CD14-positive monocyte (primary cell): ENCODE measurements around the gene ZNF277. TPM values are rescaled to one million over a fixed set of nuclear protein-coding genes. Genes with fewer than 3 reads are reported as not detected.

Source experiments
- DNase-seq, 3 donors: peaks; one replicate each; pipeline ENCODE4 v3.0.0-alpha.2; 2011 to 2022
- H2AFZ ChIP-seq: 2 replicates; pipeline ENCODE4 v1.6.0; 2012; ENCODE audit warnings: mild to moderate bottlenecking, low read depth, low read length, inconsistent platforms; ENCODE audit not compliant: insufficient read depth, poor library complexity, severe bottlenecking
- H3K27ac ChIP-seq, 2 donors: 1 replicate in 1 of 2; 2 replicates in 1 of 2; pipeline ENCODE4 v1.5.1; 2012 to 2013; ENCODE audit warnings: low read length in 2 of 2, control low read depth in 1 of 2, inconsistent platforms in 1 of 2, low read depth in 1 of 2, mild to moderate bottlenecking in 1 of 2
- H3K27me3 ChIP-seq, 2 donors: one replicate each; pipeline versions ENCODE4 v1.6.0 to v1.6.1; 2011 to 2013; ENCODE audit warnings: low read length in 2 of 2; ENCODE audit not compliant: control insufficient read depth in 2 of 2, insufficient read depth in 2 of 2
- H3K36me3 ChIP-seq, 2 donors: replicated peaks in 1 of 2; 1 replicate in 1 of 2; 2 replicates in 1 of 2; pipeline versions ENCODE4 v1.5.1 to v1.6.1; 2012 to 2013; ENCODE audit warnings: low read length in 2 of 2, control low read depth in 1 of 2, inconsistent platforms in 1 of 2, mild to moderate bottlenecking in 1 of 2; ENCODE audit not compliant: insufficient read depth in 2 of 2, control insufficient read depth in 1 of 2
- H3K4me1 ChIP-seq, 2 donors: 1 replicate in 1 of 2; 2 replicates in 1 of 2; pipeline versions ENCODE4 v1.5.1 to v1.6.1; 2012 to 2013; ENCODE audit warnings: low read length in 2 of 2, control low read depth in 1 of 2, inconsistent platforms in 1 of 2, mild to moderate bottlenecking in 1 of 2, moderate library complexity in 1 of 2; ENCODE audit not compliant: insufficient read depth in 2 of 2, control insufficient read depth in 1 of 2
- H3K4me2 ChIP-seq: replicated peaks from 2 replicates; pipeline ENCODE3; 2012; ENCODE audit warnings: low read length, moderate library complexity, mild to moderate bottlenecking; ENCODE audit not compliant: poor library complexity, severe bottlenecking; ENCODE audit errors: extremely low read depth
- H3K4me3 ChIP-seq, 3 experiments: fragments of 200-600 bp in 1 of 3; sonication (generic) in 1 of 3; replicated peaks in 1 of 3; 1 replicate in 2 of 3; 2 replicates in 1 of 3; pipeline ENCODE4 v1.5.1; 2011 to 2013; ENCODE audit warnings: low read length in 3 of 3, mild to moderate bottlenecking in 3 of 3, control low read depth in 2 of 3, low read depth in 2 of 3, inconsistent platforms in 1 of 3, moderate library complexity in 1 of 3
- H3K79me2 ChIP-seq: 2 replicates; pipeline ENCODE4 v1.6.0; 2012; ENCODE audit warnings: mild to moderate bottlenecking, control low read depth, inconsistent platforms, low read length, moderate library complexity; ENCODE audit not compliant: insufficient read depth
- H3K9ac ChIP-seq: 2 replicates; pipeline ENCODE4 v1.6.0; 2017; ENCODE audit warnings: low read length, mild to moderate bottlenecking; ENCODE audit not compliant: insufficient read depth, poor library complexity, severe bottlenecking
- H3K9me3 ChIP-seq, 2 donors: replicated peaks in 1 of 2; 1 replicate in 1 of 2; 2 replicates in 1 of 2; pipeline versions ENCODE4 v1.5.1 to v1.6.1; 2012 to 2013; ENCODE audit warnings: low read length in 2 of 2, control low read depth in 1 of 2; ENCODE audit not compliant: control insufficient read depth in 1 of 2, insufficient read depth in 1 of 2
- H4K20me1 ChIP-seq: 2 replicates; pipeline ENCODE4 v1.6.0; 2012; ENCODE audit warnings: mild to moderate bottlenecking, low read length, control low read depth, moderate library complexity; ENCODE audit not compliant: insufficient read depth
- H3K27ac Mint-ChIP-seq, 7 donors: one replicate each; pipeline ENCODE4 v1.8.0; 2020; ENCODE audit warnings: mild to moderate bottlenecking in 7 of 7, mixed read lengths in 7 of 7, moderate library complexity in 6 of 7, inconsistent platforms in 2 of 7
- H3K27me3 Mint-ChIP-seq, 3 donors: one replicate each; pipeline ENCODE4 v1.8.0; 2021 to 2022; ENCODE audit warnings: low read depth in 3 of 3, mild to moderate bottlenecking in 3 of 3, mixed read lengths in 3 of 3, moderate library complexity in 3 of 3, inconsistent platforms in 1 of 3
- H3K36me3 Mint-ChIP-seq, 2 donors: one replicate each; pipeline ENCODE4 v1.8.0; 2020; ENCODE audit warnings: mixed read lengths in 2 of 2, inconsistent platforms in 1 of 2, mild to moderate bottlenecking in 1 of 2
- H3K4me1 Mint-ChIP-seq: one replicate; pipeline ENCODE4 v1.8.0; 2020; ENCODE audit warnings: mild to moderate bottlenecking, mixed read lengths
- H3K4me3 Mint-ChIP-seq, 2 donors: one replicate each; pipeline ENCODE4 v1.8.0; 2020; ENCODE audit warnings: mild to moderate bottlenecking in 2 of 2, mixed read lengths in 2 of 2, moderate library complexity in 1 of 2
- H3K9me3 Mint-ChIP-seq, 7 donors: one replicate each; pipeline ENCODE4 v1.8.0; 2020 to 2022; ENCODE audit warnings: mixed read lengths in 7 of 7, mild to moderate bottlenecking in 6 of 7, moderate library complexity in 6 of 7, inconsistent platforms in 2 of 7
- WGBS: methylation state at CpG from one replicate; pipeline ENCODE4 v1.1.5; 2013; ENCODE audit warnings: missing lambda C conversion rate; ENCODE audit not compliant: insufficient coverage; 5-methylcytosine and 5-hydroxymethylcytosine counted together
- intact Hi-C, 2 donors: fragments of 100-400 bp; cut with micrococcal nuclease; formaldehyde crosslinking; loops; one replicate each; pipeline versions ENCODE4 v1.15.0 to v1.15.1; 2023
- polyA plus RNA-seq, 3 donors: library from polyadenylated mRNA; depleted of rRNA in 1 of 3; unstranded in 2 of 3; stranded (reverse) in 1 of 3; fragments of 300-500 nt in 2 of 3; fragments of >200 nt in 1 of 3; fragmentation: Illumina TruSeq in 2 of 3; gene quantifications; 1 replicate in 2 of 3; 2 replicates in 1 of 3; pipeline ENCODE4 v1.2.3, GENCODE V29; 2012 to 2021
- TF ChIP-seq, protein P1 (sequence below): fragments of 200-600 bp; IDR thresholded peaks from one replicate; pipeline ENCODE4 v1.8.0; 2022; ENCODE audit warnings: antibody characterized with exemption, mild to moderate bottlenecking

The ZNF277 gene
- polyA plus RNA-seq, 3 donors, result 17.5 to 20.7 (median 20.0) TPM

DNA sequence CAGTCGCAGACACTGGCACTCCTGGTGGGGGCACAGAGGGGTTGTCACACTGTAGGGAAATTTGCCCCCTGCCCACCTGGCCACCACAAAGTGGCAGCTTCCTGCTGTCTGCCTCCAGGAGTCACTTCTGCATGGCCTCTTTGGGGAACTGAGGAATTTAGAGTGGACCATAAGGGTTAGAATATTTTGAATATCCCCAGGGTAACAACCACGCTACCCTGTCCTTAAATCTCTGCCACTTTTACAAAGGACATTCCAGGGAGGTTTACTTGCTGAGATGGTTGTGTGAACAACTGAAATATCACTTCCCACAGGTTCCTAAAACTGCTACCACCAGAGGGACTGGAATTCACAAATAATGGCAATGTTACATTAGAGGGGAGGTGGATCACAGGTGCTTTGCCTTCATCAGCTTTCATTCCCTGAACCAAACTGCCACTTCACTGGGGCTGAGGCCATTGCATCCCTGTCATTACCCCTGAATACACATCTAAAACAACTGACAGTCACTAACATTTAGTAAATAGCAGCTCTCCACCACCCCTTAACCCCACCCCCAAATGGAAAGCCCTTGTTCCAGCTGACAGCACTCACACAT, 155.7 kb downstream of the ZNF277 start:
- H3K27ac ChIP-seq, result no peak overlapping the region
- no peak overlapping the region for H3K4me2 ChIP-seq
- no peak overlapping the region for H2AFZ ChIP-seq
- WGBS, result no CpG with 5 or more reads among the region's 2 CpGs
- H3K4me1 ChIP-seq, result no peaks in the 10 kb centered on the region
- H3K4me3 ChIP-seq, result no peak overlapping the region
- H4K20me1 ChIP-seq, result no peaks in the 10 kb centered on the region
- no peak for DNase-seq
- H3K27me3 ChIP-seq, result no peaks in the 10 kb centered on the region
- no peak overlapping the region for H3K9ac ChIP-seq
- no peaks in the 10 kb centered on the region for H3K79me2 ChIP-seq
- no peaks in the 10 kb centered on the region for H3K9me3 ChIP-seq
- Mint-ChIP-seq H3K27ac (no peak overlapping the region), H3K4me3 (no peak overlapping the region), H3K9me3 (peaks cover 0 to 10% (median 3%) of the 10 kb centered on the region in 7 donors), H3K36me3 (no peaks in the 10 kb centered on the region), H3K4me1 (no peaks in the 10 kb centered on the region), H3K27me3 (peaks cover 2 to 3% (median 2%) of the 10 kb centered on the region in 3 donors)
- H3K36me3 ChIP-seq, result no peaks in the 10 kb centered on the region
- intact Hi-C loops, result no loop called here
- TF ChIP-seq, protein P1, sequence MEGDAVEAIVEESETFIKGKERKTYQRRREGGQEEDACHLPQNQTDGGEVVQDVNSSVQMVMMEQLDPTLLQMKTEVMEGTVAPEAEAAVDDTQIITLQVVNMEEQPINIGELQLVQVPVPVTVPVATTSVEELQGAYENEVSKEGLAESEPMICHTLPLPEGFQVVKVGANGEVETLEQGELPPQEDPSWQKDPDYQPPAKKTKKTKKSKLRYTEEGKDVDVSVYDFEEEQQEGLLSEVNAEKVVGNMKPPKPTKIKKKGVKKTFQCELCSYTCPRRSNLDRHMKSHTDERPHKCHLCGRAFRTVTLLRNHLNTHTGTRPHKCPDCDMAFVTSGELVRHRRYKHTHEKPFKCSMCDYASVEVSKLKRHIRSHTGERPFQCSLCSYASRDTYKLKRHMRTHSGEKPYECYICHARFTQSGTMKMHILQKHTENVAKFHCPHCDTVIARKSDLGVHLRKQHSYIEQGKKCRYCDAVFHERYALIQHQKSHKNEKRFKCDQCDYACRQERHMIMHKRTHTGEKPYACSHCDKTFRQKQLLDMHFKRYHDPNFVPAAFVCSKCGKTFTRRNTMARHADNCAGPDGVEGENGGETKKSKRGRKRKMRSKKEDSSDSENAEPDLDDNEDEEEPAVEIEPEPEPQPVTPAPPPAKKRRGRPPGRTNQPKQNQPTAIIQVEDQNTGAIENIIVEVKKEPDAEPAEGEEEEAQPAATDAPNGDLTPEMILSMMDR, result no peak

DNA sequence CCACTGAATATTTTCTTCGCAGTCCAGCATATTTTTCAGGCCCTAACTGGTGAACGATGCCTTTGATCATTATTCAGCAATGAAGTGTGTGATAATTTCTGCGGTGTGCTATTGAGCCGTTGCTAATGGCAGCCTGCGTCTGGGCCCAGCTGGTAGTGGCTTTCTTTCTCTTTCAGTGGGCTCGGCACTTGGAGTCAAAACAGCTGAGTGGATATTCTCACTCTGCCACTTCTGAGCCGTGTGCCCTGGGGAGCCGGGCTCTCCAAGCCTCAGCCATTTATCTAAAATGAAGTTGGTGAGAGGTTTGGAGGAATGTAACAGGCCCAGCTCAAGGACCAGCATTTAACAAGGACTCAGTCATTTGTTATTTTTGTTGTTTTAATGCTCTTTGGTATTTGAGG, 156.2 kb downstream of the ZNF277 start:
- Histone ChIP-seq H3K9ac (no peak overlapping the region), H3K79me2 (no peaks in the 10 kb centered on the region), H4K20me1 (no peaks in the 10 kb centered on the region), H3K27ac (no peak overlapping the region), H2AFZ (no peak overlapping the region), H3K4me2 (no peak overlapping the region), H3K4me3 (no peak overlapping the region), H3K4me1 (no peaks in the 10 kb centered on the region), H3K36me3 (no peaks in the 10 kb centered on the region), H3K27me3 (no peaks in the 10 kb centered on the region), H3K9me3 (no peaks in the 10 kb centered on the region)
- TF ChIP-seq, protein P1, result no peak
- intact Hi-C loops, result no loop called here
- peaks cover 2 to 3% (median 2%) of the 10 kb centered on the region in 3 donors for H3K27me3 Mint-ChIP-seq
- no peaks in the 10 kb centered on the region for H3K36me3 Mint-ChIP-seq
- DNase-seq, result no peak
- peaks cover 0 to 10% (median 3%) of the 10 kb centered on the region in 7 donors for H3K9me3 Mint-ChIP-seq
- no peak overlapping the region for H3K4me3 Mint-ChIP-seq
- H3K27ac Mint-ChIP-seq, result no peak overlapping the region
- no peaks in the 10 kb centered on the region for H3K4me1 Mint-ChIP-seq
- WGBS, result 98% methylated on average over 5 of the region's 8 CpGs
